Neutrophil (primary cell): Measurements from ENCODE around the gene CTNND2.

Source experiments
- H3K27ac ChIP-seq: fragments of 200-600 bp; sonication (generic); 2 replicates; pipeline ENCODE4 v1.5.1; 2016; ENCODE audit warnings: mild to moderate bottlenecking, moderate library complexity
- H3K27me3 ChIP-seq: fragments of 200-600 bp; sonication (generic); 2 replicates; pipeline ENCODE4 v1.6.0; 2016; ENCODE audit warnings: mild to moderate bottlenecking
- H3K36me3 ChIP-seq: fragments of 200-600 bp; sonication (generic); 2 replicates; pipeline ENCODE4 v1.5.1; 2017
- H3K4me1 ChIP-seq, 2 experiments: fragments of 200-600 bp in 1 of 2; sonication (generic) in 1 of 2; 1 replicate in 1 of 2; 2 replicates in 1 of 2; pipeline versions ENCODE4 v1.5.1 to v1.6.1; 2013 to 2016; ENCODE audit warnings: low read depth in 1 of 2, low read length in 1 of 2, mild to moderate bottlenecking in 1 of 2, moderate library complexity in 1 of 2; ENCODE audit not compliant: control insufficient read depth in 1 of 2, insufficient read depth in 1 of 2
- H3K4me3 ChIP-seq, 2 experiments: fragments of 200-600 bp in 1 of 2; sonication (generic) in 1 of 2; 1 replicate in 1 of 2; 2 replicates in 1 of 2; pipeline ENCODE4 v1.5.1; 2013 to 2016; ENCODE audit warnings: low read depth in 1 of 2, low read length in 1 of 2, mild to moderate bottlenecking in 1 of 2, moderate library complexity in 1 of 2
- H3K9me3 ChIP-seq: fragments of 200-600 bp; sonication (generic); 2 replicates; pipeline ENCODE4 v1.5.1; 2016
- TF ChIP-seq, protein P1 (sequence below): fragments of 200-600 bp; sonication (generic); IDR thresholded peaks from 2 replicates; pipeline ENCODE4 v1.5.1; 2016; ENCODE audit warnings: antibody characterized with exemption

CTNND2 gene

GRCh38 chr5:11181940-11182339 lies 722.3 kb downstream of the CTNND2 start:
- no peak overlapping the region for H3K27ac ChIP-seq

GRCh38 chr5:11180890-11181289 lies 723.4 kb downstream of the CTNND2 start:
- no peak overlapping the region for H3K4me3 ChIP-seq
- H3K4me1 ChIP-seq: no peaks in the 10 kb centered on the region
- H3K9me3 ChIP-seq: no peaks in the 10 kb centered on the region
- H3K27ac ChIP-seq: no peak overlapping the region
- no peaks in the 10 kb centered on the region for H3K27me3 ChIP-seq
- H3K36me3 ChIP-seq: no peaks in the 10 kb centered on the region
- TF ChIP-seq, protein P1, sequence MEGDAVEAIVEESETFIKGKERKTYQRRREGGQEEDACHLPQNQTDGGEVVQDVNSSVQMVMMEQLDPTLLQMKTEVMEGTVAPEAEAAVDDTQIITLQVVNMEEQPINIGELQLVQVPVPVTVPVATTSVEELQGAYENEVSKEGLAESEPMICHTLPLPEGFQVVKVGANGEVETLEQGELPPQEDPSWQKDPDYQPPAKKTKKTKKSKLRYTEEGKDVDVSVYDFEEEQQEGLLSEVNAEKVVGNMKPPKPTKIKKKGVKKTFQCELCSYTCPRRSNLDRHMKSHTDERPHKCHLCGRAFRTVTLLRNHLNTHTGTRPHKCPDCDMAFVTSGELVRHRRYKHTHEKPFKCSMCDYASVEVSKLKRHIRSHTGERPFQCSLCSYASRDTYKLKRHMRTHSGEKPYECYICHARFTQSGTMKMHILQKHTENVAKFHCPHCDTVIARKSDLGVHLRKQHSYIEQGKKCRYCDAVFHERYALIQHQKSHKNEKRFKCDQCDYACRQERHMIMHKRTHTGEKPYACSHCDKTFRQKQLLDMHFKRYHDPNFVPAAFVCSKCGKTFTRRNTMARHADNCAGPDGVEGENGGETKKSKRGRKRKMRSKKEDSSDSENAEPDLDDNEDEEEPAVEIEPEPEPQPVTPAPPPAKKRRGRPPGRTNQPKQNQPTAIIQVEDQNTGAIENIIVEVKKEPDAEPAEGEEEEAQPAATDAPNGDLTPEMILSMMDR: no peak

More at GRCh38 chr5:11181940-11182339, 722.3 kb downstream of the CTNND2 start:
- TF ChIP-seq, protein P1: no peak
- H3K9me3 ChIP-seq: no peaks in the 10 kb centered on the region
- H3K4me1 ChIP-seq: no peaks in the 10 kb centered on the region
- H3K36me3 ChIP-seq: no peaks in the 10 kb centered on the region
- H3K4me3 ChIP-seq: no peak overlapping the region
- H3K27me3 ChIP-seq: no peaks in the 10 kb centered on the region

DNA sequence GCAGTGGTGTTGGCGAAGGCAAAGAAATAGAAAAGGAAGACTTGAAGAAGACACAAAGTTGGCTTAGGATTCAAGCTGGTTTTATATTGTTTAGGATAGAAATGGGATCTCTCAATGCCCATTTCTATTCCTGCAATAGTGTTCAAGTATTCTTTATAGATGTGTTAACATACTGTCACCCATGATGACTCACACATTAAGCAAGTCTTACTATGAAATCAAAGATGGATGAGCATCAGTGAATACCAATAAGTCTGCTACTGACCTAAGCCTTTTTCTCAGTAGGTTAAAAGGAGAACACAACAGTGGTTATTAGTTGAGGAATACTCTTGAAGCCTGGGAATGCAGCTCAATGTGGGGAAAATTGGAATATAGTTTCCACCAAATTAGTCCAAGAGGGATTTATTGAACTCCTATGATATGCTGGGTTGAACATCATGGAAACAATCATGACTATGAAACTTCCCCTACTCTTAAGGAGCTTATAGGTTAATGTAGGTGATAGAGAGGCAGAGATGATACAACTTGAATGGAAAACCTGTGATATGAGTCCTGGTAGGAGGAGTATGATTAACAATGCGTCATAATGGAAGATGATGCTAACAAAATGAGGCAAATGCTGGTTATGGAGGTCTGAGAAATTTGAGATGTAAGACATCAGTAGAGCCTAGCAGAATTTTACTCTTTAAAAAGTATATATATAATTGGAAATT lies 726.1 kb downstream of the CTNND2 start:
- Histone ChIP-seq H3K27ac (no peak overlapping the region), H3K4me3 (no peak overlapping the region), H3K27me3 (no peaks in the 10 kb centered on the region), H3K4me1 (no peaks in the 10 kb centered on the region), H3K9me3 (no peaks in the 10 kb centered on the region), H3K36me3 (no peaks in the 10 kb centered on the region)
- TF ChIP-seq, protein P1: no peak

GRCh38 chr5:11174591-11174990 lies 729.7 kb downstream of the CTNND2 start:
- Histone ChIP-seq H3K27ac (no peak overlapping the region), H3K9me3 (no peaks in the 10 kb centered on the region), H3K4me3 (no peak overlapping the region), H3K36me3 (no peaks in the 10 kb centered on the region), H3K4me1 (no peaks in the 10 kb centered on the region), H3K27me3 (no peaks in the 10 kb centered on the region)
- TF ChIP-seq, protein P1: no peak

GRCh38 chr5:11172484-11172883 lies 731.8 kb downstream of the CTNND2 start:
- TF ChIP-seq, protein P1: no peak
- H3K36me3 ChIP-seq: no peaks in the 10 kb centered on the region
- no peaks in the 10 kb centered on the region for H3K9me3 ChIP-seq
- no peaks in the 10 kb centered on the region for H3K4me1 ChIP-seq
- H3K4me3 ChIP-seq: no peak overlapping the region
- no peak overlapping the region for H3K27ac ChIP-seq
- no peaks in the 10 kb centered on the region for H3K27me3 ChIP-seq
